ENCODE data around the gene RPL27.
"Not testable (repeated sequence)": the region's sequence is repeated elsewhere in the genome, so short reads cannot be mapped to it uniquely, and the experiment has no call there.

Gene RPL27

DNA sequence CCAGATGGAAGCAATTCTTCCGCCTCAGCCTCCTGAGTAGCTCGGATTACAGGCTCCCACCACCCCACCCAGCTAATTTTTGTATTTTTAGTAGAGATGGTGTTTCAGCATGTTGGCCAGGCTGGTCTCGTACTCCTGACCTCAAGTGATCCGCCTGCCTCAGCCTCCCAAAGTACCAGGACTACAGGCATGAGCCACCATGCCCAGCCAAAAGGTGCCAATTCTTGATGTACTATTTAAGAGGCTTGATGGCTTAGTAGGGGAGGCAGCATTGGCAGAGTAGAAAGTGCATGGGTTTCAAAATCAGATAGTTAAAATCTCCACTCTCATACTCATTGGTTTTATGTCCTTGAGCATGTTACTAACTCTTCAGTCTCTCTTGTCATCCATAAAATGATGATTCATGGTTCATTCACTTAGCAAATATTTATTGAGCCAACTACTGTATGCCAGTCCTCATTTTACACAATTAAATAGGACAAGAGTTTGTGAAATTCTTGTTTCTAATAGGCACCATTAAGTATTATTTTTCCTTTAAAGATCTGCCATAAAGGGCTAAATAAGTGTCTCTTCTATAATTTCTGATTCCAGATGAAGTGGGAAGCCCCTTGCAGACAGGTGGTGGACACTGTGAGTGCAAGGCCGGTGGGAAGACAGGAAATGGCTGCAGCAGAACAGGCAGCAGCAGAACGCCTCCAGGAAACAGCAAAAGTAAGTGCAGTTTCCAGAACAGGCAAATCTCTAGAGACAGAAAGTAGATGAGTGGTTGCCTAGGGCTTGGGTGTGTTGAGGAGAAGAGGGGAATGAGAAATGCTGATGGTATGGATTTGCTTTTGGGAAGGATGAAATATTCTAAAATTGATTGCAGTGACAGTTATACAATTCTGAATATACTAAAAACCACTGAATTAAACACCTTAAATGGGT lies 8.2 kb upstream of the RPL27 start:
- no peak for DNase-seq
- in situ Hi-C loops (cut with HindIII; ENCODE audit: low pct_ligation_motif_present, low pct_unique_long_range_greater_than_20kb, low sequenced_read_pairs) = no loop called here

GRCh38 chr17:42991471-42991870 lies 6.7 kb upstream of the RPL27 start:
- in situ Hi-C loops (cut with HindIII; ENCODE audit: low pct_ligation_motif_present, low pct_unique_long_range_greater_than_20kb, low sequenced_read_pairs) = no loop called here
- DNase-seq = no peak

- no peak for DNase-seq
- in situ Hi-C loops (cut with HindIII; ENCODE audit: low pct_ligation_motif_present, low pct_unique_long_range_greater_than_20kb, low sequenced_read_pairs) = no loop called here
Observed at GRCh38 chr17:42992872-42993271, 5.3 kb upstream of the RPL27 start.

DNA sequence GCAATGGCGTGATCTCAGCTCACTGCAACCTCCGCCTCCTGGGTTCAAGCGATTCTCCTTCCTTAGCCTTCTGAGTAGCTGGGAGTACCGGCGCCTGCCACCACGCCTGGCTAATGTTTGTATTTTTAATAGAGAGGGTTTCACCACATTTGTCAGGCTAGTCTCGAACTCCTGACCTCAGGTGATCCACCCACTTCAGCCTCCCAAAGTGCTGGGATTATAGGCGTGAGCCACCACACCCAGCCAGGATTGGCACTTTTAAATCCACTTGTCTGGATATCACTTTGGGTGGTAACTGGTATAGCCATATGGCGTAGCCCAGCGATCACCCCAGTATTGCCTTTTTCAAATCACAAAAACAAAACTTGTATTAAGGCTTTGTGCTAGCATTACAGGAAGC lies 4.3 kb upstream of the RPL27 start:
- in situ Hi-C loops (cut with HindIII; ENCODE audit: low pct_ligation_motif_present, low pct_unique_long_range_greater_than_20kb, low sequenced_read_pairs); DNase-seq: not testable (repeated sequence)

GRCh38 chr17:42997390-42997983 lies 732 bp upstream of the RPL27 start:
- in situ Hi-C loops (cut with HindIII; ENCODE audit: low pct_ligation_motif_present, low pct_unique_long_range_greater_than_20kb, low sequenced_read_pairs) = no loop called here

DNA sequence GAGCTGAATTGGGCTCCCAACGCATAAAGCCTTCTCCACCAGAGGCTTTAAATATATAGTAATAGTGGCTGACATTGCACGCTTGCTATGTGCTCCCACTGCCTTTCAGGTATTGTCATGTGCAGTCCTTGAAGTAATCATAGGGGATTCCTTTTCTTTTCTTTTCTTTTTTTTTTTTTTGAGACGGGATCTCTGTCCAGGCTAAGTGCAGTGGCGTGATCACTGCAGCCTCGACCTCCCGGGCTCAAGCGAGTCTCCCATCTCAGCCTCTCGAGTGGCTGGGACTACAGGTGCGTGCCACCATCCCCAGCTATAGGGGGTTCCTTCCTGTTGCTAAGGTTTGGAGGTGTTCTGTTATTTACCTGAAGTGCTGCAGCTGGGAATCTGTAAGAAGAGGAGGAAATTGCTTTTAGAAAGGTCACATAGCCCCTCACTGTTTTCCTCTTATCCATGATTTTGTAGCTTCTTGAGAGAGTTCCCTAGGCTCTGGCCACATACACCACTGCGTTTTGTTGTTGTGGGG lies 845 bp downstream of the RPL27 start:
- in situ Hi-C loops (cut with HindIII; ENCODE audit: low pct_ligation_motif_present, low pct_unique_long_range_greater_than_20kb, low sequenced_read_pairs) = no loop called here
- DNase-seq = no peak

More at GRCh38 chr17:42997390-42997983, 732 bp upstream of the RPL27 start:
- peak; percentile 19 for DNase-seq

GRCh38 chr17:43000894-43001293 lies 2.7 kb downstream of the RPL27 start:
- DNase-seq; in situ Hi-C loops (cut with HindIII; ENCODE audit: low pct_ligation_motif_present, low pct_unique_long_range_greater_than_20kb, low sequenced_read_pairs): not testable (repeated sequence)

- in situ Hi-C loops (cut with HindIII; ENCODE audit: low pct_ligation_motif_present, low pct_unique_long_range_greater_than_20kb, low sequenced_read_pairs) = no loop called here
- DNase-seq = peak; percentile 89
Observed at GRCh38 chr17:43003542-43004172, 5.4 kb downstream of the RPL27 start.

GRCh38 chr17:43006639-43007551 lies 8.7 kb downstream of the RPL27 start, which contains the start of gene IFI35:
TSS of gene IFI35 (plus strand) at chr17:43006784. CDS start at chr17:43006948, 164 bp downstream.
- in situ Hi-C loops (cut with HindIII; ENCODE audit: low pct_ligation_motif_present, low pct_unique_long_range_greater_than_20kb, low sequenced_read_pairs) = no loop called here
- peak; percentile 90 for DNase-seq

DNA sequence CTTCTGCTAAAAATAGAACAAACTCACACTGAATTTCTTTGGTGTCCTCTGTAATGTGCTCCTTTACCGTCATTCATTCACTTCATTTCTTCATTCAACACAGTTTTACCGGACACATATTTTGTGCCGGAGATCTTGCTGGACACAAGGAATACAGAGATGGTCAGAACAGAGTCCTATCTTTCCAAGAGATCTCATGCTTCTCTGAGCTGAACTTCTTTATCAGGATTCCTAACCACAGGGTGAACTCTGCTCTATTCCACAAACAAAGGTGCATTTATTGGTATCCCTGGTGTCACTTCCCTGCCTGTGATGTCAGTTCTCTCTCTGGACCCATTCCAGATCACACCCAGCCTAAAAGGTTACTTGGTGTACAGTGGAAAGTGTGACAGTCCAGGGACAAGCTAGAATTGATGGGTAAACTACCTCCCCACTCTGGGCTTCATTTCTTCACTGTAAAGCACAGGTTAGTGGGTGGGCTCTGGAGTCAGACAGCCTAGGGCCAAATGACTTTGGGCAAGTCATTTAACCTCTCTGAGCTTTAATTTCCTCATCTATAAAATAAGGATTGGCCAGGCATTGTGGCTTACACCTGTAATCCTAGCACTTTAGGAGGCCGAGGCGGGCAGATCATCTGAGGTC lies 12.6 kb downstream of the RPL27 start:
- no peak for DNase-seq
- in situ Hi-C loops (cut with HindIII; ENCODE audit: low pct_ligation_motif_present, low pct_unique_long_range_greater_than_20kb, low sequenced_read_pairs) = no loop called here

DNA sequence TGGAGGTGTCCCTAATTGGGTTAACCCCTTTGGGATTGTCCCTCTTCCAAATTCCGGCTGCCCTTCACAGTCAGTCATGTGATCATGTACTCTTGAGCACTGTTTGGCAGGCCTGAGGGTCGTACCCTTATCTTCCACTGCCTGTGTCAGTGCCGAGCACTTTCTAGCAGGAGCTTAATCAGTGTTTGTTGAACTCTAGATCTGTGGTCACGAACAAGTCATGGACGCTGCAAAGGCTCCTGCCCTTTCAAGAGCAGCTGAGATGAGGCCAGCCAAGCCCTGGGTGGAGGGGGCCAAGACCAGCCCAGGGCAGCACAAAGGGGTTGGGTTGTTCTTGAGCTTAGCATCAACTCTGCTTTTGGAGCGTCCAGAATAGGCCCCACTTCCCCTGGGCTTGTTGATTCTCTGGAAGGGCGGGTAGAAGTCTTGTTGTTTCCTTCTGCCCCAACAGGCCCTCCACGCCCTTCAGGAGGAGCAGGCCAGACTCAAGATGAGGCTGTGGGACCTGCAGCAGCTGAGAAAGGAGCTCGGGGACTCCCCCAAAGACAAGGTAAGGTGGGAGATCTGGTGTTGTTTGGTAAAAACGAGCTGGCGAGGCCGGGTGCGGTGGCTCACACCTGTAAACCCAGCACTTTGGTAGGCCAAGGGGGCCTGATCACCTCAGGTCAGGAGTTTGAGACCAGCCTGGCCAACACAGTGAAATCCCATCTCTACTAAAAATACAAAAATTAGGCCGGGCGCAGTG lies 13.7 kb downstream of the RPL27 start:
- no peak for DNase-seq

DNA sequence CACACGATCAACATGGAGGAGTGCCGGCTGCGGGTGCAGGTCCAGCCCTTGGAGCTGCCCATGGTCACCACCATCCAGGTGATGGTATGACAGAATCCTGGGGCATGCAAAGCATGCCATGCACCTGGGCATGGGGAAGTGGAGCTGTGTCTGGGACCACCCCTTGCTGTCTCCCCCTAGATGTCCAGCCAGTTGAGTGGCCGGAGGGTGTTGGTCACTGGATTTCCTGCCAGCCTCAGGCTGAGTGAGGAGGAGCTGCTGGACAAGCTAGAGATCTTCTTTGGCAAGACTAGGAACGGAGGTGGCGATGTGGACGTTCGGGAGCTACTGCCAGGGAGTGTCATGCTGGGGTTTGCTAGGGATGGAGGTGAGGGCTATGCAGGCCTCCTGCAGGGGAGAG lies 15.1 kb downstream of the RPL27 start:
- in situ Hi-C loops (cut with HindIII; ENCODE audit: low pct_ligation_motif_present, low pct_unique_long_range_greater_than_20kb, low sequenced_read_pairs) = no loop called here
- no peak for DNase-seq

More for the DNA sequence above, 13.7 kb downstream of the RPL27 start:
- in situ Hi-C loops (cut with HindIII; ENCODE audit: low pct_ligation_motif_present, low pct_unique_long_range_greater_than_20kb, low sequenced_read_pairs) = no loop called here

DNA sequence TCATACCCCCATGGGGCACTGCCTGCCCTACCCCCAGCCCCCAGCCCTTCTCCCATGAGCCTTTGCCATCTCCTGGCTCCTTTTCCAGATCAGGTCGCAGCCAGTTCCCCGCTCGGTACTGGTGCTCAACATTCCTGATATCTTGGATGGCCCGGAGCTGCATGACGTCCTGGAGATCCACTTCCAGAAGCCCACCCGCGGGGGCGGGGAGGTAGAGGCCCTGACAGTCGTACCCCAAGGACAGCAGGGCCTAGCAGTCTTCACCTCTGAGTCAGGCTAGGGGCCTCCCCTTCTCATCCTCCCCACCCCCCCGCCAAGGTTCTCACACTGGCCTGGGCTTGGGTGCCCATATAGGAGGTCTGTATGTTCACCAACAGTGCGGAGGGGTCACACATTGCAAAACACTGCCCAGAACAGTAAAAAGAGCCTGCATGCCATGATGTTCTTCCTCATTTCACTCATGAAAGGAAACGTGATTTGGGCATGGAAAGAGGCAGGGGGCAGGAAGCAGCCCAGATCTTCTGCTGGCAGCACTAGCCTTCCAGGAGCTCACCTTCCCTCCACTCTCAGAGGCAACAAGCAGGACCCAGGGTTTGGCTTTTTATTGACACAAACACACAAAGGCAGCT lies 15.9 kb downstream of the RPL27 start:
- DNase-seq = no peak
- in situ Hi-C loops (cut with HindIII; ENCODE audit: low pct_ligation_motif_present, low pct_unique_long_range_greater_than_20kb, low sequenced_read_pairs) = no loop called here

DNA sequence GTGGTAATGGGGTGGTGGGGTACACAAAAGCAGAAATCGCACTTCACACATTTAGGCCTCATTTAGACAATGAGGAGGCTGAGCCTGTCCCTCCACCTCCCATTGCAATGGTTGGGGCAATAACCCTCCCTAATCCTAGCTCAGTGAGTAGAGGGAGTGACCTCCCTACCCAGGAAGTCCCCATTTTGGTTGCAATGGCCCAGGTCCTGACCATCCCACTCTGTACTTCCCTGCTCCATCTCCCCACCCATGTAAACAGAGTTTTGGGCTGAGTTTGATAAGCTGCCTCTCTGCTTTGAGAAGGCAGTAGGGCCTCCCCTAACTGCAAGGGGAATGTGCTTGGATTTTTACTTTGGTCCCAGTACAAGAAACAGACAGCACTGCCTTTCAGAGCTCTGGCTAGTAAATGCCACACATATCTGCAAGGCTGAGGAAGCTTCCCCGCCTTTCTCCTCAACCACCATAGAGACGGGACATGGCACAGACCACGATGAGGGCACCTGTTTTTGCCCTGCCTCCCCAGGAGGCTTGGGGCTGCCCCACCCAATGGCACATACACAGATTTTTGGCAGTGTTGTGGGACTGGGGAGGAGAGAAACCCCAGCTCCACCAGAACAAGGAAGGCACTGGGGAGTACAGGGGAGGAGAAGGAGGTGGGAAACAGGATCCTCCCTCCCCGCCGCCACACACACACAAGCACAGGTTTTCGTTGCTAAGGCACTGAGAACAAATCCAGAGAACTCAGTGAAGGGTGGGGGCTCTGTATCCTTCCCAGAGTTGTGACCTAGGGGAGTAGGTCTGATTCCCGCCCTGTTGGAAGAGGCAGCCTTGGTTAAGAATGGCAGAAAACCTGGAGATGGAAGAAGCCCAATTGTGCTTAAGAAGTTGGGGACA lies 16.7 kb downstream of the RPL27 start:
- in situ Hi-C loops (cut with HindIII; ENCODE audit: low pct_ligation_motif_present, low pct_unique_long_range_greater_than_20kb, low sequenced_read_pairs) = no loop called here
- no peak for DNase-seq

DNA sequence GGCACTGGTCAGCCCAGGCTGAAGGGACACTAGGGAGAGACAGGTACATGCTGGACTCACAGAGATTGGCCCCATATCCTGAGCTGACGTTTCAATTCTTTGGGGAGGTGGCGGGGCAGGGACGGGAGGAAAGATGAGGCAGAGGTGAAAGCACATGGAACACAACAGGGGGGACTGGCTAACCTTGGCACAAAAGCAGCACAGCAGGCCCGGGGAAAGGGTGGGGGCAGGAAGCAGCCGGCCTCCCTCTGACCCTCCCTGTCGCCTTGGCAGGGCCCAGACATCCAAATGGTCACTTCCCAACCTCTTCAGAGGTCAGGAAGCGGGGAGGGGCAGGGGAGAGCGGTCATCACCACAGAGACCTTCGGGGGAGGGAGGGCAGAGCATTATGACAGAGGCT lies 17.4 kb downstream of the RPL27 start:
- in situ Hi-C loops (cut with HindIII; ENCODE audit: low pct_ligation_motif_present, low pct_unique_long_range_greater_than_20kb, low sequenced_read_pairs) = no loop called here
- no peak for DNase-seq

DNA sequence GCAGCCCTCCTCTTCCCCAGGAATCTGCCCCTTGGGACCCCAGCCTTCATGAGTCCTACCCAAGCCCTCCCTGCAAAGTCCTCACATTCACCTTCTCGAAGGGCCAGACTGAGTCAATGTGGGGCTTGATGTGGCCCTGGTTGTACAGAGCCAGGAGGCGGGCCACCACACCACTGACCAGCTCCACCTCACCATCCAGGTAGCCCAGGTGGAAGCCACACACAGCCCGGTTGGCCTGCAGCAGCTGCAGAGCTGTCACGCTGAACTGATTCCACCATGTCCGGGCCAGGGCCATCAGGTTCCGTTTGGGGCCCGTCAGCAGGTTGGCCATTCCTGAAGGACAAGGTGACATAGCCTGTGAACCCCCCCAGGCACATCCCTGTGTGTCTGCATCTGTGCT lies 18.0 kb downstream of the RPL27 start:
- DNase-seq = no peak
- in situ Hi-C loops (cut with HindIII; ENCODE audit: low pct_ligation_motif_present, low pct_unique_long_range_greater_than_20kb, low sequenced_read_pairs) = no loop called here

All from ACHN (cell line).